ENCODE measurements around the gene CAMKK2.
"Not testable (repeated sequence)": the region's sequence is repeated elsewhere in the genome, so short reads cannot be mapped to it uniquely, and the experiment has no call there.

The CAMKK2 gene

DNA sequence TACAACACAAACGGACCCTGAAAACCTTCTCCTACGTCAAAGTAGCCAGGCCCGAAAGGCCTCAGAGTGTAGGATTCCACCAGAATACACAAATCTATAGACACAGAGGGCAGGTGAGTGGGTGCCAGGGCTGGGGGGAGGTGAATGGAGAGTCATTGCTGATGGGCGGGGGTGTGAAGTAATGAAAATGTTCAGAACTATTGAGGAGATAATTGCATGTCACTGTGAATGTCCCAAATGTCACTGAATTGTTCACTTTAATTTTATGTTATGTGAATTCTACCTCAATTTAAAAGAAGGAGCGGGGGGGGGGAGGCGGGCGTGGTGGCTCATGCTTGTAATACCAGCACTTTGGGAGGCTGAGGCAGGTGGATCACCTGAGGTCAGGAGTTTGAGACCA lies 50.6 kb downstream of the CAMKK2 start:
- no peak for DNase-seq (ENCODE audit: low read depth)

DNA sequence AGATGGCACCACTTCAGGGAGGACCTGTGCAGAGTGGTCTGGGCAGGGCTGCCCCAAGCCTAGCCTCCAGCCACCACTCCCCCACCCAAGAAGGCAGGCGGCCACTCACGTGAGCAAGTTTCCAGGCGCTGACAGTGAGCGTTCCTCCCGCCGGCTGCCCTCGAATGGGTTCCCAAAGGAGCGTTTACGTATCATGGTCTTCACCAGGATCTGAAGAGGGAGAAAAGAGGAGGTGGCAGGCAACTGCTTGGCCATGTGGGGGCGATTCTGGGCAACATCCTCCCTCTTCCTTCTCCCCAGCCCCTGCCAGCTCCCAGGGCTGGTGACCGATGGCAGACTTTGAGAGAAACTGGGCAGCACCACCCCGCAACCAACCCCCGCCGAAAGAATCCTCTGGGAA lies 51.5 kb downstream of the CAMKK2 start:
- no peak for DNase-seq (ENCODE audit: low read depth)

DNA sequence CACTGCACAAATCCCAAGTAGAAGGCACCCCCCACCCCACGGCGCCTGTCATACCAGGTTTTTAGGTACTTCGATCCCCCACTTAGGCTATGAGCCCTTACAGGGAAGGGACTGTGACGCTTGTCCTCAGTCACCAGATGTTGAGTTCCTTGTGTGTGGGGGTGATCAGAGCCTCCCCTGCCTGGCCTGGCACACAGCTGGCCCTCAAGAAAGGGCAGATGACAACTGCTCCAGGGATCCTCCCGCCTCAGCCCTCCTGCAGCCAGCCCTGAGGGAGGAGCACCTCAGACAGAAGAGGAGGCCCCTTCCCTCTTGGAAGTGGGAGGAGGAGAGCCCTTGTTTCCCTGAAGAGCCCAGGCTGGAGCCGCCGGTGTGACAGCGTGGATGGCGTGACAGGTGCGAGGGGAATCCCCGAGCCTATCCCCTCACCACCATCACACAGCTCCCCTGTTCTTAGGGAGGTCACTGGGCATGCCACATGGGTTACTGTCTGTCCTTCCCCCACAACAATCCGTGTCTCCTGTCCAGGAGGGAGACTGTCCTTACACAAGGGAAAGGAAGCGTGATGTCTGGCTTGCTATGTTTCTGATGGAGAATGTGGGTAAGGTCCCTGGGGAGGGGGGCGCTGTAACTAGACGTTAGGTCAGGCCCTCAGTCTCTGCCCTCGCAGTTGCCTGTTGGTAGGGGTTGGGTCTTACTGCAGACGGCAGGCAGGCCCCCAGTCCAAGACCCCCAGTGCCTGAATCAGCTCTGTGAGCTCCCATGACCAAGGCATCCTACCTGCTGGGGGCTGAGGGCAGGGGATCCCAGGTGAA lies 55.1 kb downstream of the CAMKK2 start:
- no peak for DNase-seq (ENCODE audit: low read depth)

DNA sequence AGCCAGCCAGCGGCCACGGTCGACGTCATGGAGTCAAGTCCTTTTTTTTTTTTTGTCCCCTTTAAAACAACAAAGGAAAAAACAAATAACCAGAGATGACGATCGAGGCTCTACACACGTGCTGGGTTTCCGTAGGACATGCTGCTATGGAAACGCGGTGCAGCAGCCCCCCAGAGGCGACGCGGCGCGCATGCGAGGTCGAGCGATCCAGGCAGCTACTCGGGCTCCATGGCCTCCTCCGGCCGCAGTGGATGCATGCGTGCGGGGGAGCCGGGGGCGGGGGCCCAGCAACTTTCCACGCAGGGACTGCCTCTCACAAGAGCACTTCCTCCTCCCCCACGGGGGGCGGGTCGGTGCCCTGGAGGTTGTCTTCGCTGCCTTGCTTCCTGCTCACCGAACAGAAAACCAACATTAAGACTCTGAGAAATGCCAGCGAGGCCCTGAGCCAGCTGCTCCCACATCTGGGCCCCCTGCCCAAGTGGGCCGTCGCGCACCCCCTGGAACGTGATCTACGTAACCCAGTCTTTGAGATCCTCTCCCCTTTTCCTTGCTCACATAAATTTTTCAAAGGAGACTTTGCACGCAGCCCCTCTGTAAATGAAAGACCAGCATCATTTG lies 55.9 kb downstream of the CAMKK2 start:
- no peak for DNase-seq (ENCODE audit: low read depth)

DNA sequence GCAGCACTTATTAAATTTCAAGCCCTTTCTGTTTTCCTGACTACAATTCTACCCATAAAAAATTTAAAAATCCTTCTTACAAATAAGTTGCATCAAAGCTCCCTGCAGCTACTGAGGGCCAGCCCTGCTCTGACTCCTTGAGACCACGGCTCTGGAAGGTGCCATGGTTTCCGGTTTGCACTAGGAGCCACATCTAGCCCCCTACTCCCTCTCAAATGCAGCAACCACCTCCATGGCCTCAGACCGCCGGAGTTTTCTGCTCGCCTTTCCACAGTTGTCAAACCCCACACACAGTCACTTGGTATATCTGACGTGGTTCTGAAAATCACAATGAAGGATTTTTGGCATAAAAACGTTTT lies 56.5 kb downstream of the CAMKK2 start:
- DNase-seq (ENCODE audit: low read depth), result no peak

DNA sequence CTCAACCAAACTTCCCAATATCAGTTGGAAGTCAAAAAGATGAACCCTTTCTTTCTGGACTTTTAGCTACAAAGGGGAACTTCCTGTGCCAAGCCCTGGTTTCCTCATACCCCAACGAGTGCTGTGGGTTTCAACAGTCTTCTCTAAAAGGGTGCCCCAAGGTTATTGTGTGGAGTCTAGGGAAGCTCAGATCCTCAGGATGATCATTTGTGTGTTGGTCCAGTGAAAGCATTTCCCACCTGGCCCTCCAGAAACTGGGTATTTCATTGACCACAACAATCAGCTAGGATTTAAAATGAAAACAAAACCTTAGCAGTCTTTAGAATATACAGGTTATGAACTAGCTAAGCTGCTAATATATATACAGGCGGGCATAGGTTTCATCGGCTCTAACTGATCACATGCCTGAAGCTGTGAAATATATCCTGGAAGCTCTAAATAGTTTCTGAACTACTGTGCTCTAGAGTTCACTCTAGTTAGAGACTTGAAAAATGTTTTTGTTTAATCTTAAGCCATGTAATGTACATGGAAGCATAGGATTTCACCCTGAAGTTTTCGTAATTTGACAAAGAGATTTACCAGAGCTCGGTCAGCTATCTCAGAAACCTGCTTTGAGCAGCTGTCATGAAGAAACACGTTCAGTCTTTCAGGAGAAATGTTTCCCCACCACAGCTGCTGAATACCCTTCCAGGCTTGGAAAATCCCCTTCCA lies 57.0 kb downstream of the CAMKK2 start:
- no peak for DNase-seq (ENCODE audit: low read depth)

DNA sequence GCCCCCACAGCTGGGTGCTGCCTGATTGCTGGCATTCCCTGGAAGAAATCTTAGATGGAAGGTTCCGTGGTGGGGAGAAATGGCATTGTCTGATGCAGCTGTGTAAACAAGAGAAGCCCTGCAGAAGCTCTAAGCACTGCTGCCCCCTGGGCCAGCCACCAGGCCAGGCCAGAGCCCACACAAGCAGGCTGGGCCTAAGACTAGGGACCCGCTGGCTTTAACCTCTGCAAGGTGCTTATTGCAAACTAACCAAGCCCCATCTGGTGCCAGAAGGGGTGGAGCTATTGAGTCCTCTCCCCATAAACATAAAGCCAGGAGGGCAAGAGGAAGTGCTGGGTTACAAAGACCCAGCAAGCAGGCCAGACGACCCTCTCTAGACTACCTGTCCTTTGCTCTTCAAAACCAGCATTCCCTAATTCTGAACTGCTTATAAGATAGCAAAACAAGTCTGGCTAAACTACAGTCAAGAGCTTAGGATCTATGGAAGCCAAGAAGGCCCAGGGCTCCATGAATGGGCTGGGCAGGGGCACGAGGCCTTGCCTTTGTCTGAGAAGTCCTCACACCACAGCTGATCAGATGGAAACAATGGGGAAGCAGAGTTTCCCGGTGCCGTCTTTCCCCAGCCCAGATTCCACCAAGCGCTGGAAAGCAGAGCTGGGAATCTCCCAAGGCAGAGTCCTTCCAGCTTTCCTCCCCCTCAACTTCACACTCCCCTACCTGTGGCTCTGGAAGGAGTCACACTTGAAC lies 57.7 kb downstream of the CAMKK2 start:
- no peak for DNase-seq (ENCODE audit: low read depth)

DNA sequence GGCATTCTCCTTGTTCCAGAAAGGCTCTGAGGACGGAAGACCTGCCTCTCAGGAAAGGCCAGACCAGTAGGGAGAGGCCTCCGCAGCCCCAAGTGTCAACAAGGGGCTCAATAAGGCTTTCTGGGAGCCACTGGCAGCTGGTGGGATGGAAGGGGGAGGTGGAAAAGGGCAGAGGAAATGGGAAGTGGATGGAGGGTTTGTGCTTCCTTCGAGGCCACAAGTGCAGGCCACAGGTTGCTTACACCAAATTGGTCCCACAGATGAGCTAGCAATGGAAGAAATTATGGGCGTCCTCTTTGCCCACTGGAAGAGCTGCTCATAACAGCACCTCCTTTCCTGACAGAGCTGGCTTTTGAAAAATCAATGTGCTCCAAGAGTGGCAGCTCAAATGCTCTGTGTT lies 58.4 kb downstream of the CAMKK2 start:
- no peak for DNase-seq (ENCODE audit: low read depth)

DNA sequence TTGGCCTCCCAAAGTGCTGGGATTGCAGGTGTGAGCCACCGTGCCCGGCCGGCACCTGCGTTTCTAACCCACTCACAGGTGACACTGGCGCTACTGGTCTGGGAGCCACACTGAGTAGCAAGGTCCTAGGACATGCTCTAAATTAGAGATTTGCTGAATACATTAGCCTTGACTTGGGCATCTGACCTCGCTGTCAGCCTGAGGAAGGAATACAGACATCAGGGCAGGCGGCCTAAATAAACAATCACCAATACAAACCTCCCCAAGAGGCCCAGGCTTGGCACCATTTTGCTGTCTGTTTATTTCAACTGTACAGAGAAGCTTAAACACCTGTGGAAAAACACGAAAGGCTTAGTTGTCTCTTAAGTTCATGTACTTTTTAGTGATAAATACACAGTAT lies 59.1 kb downstream of the CAMKK2 start:
- no peak for DNase-seq (ENCODE audit: low read depth)

DNA sequence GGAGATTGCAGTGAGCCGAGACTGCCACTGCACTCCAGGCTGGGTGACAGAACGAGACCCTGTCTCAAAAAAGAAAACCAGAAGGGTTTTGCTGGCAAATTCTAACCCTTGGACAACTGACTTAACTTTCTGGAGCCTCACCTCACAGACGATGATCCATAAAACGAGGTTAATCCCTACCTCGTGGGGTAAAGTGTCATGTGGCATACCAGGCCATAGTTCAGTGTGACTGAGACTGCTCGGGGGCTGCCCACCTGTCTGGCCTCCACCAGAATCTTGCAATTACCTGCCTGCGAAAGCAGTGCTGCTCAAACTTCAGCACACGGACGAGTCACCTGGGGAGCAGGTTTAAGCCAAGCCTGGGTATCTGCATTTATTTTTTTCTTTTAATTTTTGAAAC lies 59.7 kb downstream of the CAMKK2 start:
- no peak for DNase-seq (ENCODE audit: low read depth)

DNA sequence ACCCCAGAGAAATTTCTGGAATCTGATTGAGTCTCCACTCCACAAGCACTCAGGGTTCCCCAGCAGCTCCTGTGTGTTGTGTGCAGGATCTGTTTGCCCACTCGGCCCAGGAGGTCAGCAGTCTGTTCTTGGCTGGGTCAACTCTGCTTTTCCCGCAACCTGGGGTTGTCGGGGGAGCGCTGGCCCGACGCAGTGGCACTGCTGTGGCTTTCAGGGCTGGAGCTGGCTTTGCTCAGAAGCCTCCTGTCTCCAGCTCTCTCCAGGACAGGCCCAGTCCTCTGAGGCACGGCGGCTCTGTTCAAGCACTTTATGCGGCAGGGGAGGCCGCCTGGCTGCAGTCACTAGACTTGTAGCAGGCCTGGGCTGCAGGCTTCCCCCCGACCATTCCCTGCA lies 62.9 kb downstream of the CAMKK2 start:
- no peak for DNase-seq (ENCODE audit: low read depth)

DNA sequence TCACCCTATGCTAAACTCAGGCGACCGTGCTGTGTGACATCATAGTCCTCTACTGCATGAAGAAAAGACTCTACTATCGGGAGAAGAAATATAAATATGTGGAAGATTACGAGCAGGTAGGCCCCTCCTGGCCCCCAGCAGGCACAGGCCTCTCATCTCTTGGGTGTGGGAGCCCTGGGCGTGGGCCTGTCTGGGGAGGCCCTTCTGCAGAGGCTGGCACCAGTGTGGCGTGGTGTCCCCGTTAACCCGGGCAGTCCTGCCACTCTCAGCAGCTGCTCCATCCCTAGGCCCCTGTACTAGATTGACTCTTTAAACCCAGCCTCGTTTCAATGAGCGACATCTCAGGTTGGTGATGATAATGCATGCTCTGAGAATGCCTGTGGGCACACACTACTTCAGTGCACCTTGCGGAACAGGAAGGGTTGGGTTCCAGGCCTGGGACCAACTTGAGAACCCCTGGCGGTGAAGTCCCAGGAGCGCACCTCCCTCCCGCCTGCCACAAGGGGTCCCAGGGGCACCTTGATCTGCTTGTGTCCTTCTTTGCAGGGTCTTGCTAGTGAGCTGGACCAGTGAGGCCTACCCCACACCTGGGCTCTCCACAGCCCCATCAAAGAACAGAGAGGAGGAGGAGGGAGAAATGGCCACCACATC lies 63.4 kb downstream of the CAMKK2 start:
- DNase-seq (ENCODE audit: low read depth), result no peak

DNA sequence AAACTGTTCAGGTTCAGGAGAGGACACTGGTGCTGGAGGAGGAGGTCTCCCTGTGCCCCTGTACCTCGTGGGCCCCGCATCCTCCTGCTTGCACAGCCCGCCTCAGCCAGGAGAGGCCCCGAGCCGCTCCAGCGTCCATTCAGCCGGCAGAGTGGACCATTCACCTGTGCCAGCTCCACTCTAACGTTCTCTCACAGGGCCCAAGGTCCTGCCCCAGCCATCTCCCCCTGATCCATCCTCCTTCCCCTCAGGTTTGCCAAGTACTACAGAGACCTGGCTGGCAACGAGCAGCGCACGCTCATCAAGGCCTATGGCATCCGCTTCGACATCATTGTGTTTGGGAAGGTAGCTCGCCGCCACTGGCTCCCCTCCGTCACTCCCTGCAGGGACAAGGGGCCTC lies 64.3 kb downstream of the CAMKK2 start:
- DNase-seq (ENCODE audit: low read depth), result no peak

DNA sequence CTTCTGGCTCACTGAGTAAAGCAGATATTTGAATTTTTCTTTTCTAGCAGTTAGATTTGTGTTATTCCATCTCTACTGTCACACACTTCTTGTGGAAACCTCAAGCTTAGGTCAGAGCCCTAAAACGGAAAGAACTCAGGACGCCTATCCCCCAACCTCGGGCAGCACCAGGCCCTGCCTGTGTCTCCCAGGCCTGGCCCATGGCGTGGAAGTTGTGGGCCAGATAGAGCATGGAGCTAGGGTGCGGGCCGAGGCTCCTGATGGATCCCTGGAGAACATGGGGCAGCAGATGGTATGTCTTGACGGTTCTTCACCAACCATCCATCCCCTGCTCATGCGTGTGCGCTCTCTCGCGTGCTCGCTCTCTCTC lies 66.0 kb downstream of the CAMKK2 start:
- DNase-seq (ENCODE audit: low read depth), result no peak

DNA sequence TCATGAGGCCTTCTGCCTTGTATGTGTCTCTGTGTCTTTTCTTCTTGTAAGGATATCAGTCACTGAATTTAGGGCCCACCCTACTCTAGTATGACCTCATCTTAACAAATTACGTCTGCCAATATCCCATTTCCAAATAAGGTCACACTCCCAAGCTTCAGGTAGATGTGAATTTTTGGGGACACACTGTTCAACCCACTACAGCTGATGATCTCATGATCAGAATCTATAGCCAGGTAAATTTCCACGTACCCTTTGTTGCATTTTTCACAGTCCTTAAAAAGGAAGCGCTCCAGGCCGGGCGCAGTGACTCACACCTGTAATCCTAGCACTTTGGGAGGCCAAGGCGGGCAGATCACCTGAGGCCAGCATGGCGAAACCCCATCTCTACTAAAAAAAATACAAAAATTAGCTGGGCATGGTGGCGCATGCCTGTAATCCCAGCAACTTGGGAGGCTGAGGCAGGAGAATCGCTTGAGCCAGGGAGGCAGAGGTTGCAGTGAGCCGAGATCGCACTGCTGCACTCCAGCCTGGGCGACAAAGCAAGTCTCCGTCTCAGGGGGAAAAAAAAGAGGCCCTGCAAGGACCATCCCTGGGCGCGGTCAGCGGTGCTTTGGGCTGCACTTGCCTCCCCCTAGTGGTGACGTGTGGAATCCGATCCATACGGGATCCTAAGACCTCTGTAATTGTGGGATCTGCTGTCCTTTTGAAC lies 66.5 kb downstream of the CAMKK2 start:
- peak; percentile 38 for DNase-seq (ENCODE audit: low read depth)

DNA sequence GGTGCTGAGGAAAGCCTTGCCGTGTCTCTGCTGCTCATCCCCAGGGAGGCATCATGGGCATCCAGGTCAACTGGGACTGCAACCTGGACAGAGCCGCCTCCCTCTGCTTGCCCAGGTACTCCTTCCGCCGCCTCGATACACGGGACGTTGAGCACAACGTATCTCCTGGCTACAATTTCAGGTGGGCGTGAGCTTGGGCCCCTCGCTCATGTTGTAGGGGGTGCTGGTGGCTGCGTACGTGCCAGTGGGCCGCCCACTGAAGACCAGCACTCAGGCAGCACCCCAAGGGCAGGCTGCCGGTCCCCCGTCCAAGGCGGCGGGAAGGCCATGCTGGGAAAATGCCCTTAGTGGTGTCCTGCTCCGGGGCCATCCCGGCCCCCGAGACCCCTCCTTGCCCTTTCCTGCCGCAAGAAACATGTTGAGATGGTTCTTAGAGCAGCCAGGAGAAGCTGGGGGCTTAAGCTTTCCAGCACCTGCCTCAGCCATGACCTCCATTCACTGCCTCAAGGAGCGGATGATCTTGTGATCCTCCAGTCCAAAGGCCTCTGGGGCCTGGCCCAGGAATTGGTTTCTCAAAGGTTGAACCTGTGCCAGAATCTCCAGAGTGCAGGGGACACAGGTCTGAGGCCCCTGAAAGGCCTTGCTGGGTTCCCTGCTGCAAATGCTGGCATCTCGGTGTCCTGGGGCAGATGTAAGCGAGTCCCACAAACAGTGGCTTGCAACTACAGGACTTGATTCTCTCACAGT lies 67.4 kb downstream of the CAMKK2 start:
- DNase-seq (ENCODE audit: low read depth), result no peak

DNA sequence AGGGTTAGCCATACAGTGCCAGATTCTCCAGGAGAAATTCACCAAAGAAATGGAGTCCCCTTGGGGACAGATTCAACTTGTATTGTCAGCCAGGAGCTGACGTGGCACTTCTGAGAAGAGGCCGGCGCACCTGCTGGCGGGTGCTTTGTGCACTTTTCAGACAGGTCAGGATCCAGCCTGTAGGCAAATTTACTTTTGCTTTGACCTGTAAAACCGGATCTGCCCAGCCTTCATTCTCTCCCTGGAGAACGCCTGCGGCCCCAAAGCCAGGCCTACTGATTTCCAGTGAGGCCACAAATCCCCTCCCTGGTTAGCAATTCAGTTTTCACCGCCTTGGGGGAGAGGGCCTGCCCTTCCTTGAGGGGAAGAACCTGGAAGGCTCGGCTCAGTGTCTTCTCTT lies 69.2 kb downstream of the CAMKK2 start:
- DNase-seq (ENCODE audit: low read depth), result no peak

DNA sequence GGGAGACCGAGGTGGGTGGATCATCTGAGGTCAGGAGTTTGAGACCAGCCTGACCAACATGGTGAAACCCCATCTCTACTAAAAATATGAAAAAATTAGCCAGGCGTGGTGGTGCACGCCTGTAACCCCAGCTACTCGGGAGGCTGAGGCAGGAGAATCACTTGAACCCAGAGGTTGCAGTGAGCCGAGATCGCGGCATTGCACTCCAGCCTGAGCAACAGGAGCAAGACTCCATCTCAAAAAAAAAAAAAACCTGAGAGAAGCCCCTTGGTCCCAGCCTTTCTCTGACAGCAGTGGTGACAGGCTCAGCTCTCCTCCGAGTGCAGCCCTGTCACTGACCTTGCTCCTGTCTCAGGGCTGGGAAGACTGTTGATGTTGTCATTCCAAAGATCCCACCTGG lies 69.6 kb downstream of the CAMKK2 start:
- DNase-seq (ENCODE audit: low read depth), result not testable (repeated sequence)

DNA sequence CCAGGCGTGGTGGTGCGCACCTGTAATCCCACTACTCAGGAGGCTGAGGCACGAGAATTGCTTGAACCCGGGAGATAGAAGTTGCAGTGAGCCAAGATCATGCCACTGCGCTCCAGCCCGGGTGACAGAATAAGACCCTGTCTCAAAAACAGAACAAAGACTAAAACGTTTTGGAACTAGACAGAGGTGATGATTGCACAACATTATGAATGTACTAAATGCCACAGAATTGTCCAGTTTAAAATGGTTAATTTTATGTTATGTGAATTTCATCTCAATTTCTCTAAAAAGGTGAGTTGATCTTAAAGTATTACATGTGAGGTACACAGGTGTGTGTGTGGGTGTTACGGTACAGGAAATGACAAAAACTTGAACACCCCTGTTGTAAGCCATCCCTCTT lies 70.1 kb downstream of the CAMKK2 start:
- no peak for DNase-seq (ENCODE audit: low read depth)

DNA sequence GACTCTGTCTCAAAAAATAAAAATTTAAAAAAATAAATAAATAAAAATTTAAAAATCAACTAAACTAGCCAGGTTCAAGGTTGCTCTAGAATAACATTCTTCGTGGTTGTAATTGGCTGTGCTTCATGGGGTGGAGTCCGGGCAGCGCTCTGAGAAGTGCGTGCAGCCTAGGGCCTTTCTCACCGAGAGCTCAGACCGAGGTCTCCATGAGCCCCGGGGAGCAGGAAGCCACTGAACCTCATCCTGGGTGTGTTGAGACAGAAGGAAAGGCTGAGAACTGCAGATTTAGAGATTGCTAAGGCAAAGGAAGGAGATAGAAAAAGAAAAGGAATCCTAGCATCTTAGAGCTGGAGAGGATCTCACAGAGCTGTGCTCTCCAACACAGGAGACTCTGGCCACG lies 71.9 kb downstream of the CAMKK2 start:
- no peak for DNase-seq (ENCODE audit: low read depth)

All from GM04504 (cell line).